Spinal cord (tissue), 10 donors: Measurements from ENCODE around the gene ESRRB. TPM values are rescaled to one million over a fixed set of nuclear protein-coding genes. Genes with fewer than 3 reads are reported as not detected.

Experiments used
- DNase-seq, 6 donors: peaks; one replicate each; pipeline versions ENCODE4 v3.0.0 to v3.0.0-alpha.2; 2013 to 2015; ENCODE audit warnings: low spot score in 6 of 6, low read depth in 4 of 6
- H3K27ac ChIP-seq: one replicate; pipeline ENCODE4 v1.5.1; 2013; ENCODE audit warnings: low read depth, low read length, control low read depth
- H3K27me3 ChIP-seq: one replicate; pipeline ENCODE4 v1.6.1; 2013; ENCODE audit warnings: low read length; ENCODE audit not compliant: control insufficient read depth, insufficient read depth
- H3K36me3 ChIP-seq: one replicate; pipeline ENCODE4 v1.6.1; 2013; ENCODE audit warnings: low read length; ENCODE audit not compliant: control insufficient read depth, insufficient read depth
- H3K4me1 ChIP-seq: one replicate; pipeline ENCODE4 v1.6.1; 2013; ENCODE audit warnings: low read length; ENCODE audit not compliant: control insufficient read depth, insufficient read depth
- H3K4me3 ChIP-seq: one replicate; pipeline ENCODE4 v1.5.1; 2013; ENCODE audit warnings: low read depth, low read length, control low read depth
- H3K9me3 ChIP-seq: one replicate; pipeline ENCODE4 v1.6.1; 2013; ENCODE audit warnings: low read length; ENCODE audit not compliant: control insufficient read depth, insufficient read depth
- WGBS: methylation state at CpG from one replicate; pipeline ENCODE4 v1.1.5; 2013; ENCODE audit warnings: missing lambda C conversion rate; ENCODE audit not compliant: insufficient coverage; 5-methylcytosine and 5-hydroxymethylcytosine counted together
- polyA plus RNA-seq, 2 donors: library from polyadenylated mRNA; unstranded; fragments of 120-200 nt; gene quantifications; one replicate each; pipeline ENCODE4 v1.2.1, GENCODE V29; 2013; ENCODE audit not compliant: insufficient read length in 2 of 2
- total RNA-seq, 2 donors: library from RNA; depleted of rRNA in 1 of 2; stranded (reverse); fragments of 120-200 nt in 1 of 2; fragments of >200 nt in 1 of 2; gene quantifications; one replicate each; pipeline versions ENCODE4 v1.2.3 to v1.2.4, GENCODE V29; 2013 to 2014
- donor health status: healthy.

The ESRRB gene
- total and polyA plus RNA-seq, 4 donors = 0.99 to 5.6 (median 3.5) TPM

GRCh38 chr14:76486251-76486743 lies 110.4 kb downstream of the ESRRB start:
- 44% methylated on average over 3 of the region's 7 CpGs for WGBS

GRCh38 chr14:76488551-76488950 lies 112.6 kb downstream of the ESRRB start:
- no peaks in the 10 kb centered on the region for H3K36me3 ChIP-seq
- no peaks in the 10 kb centered on the region for H3K9me3 ChIP-seq
- H3K4me1 ChIP-seq = peaks cover 8% of the 10 kb centered on the region
- no peak overlapping the region for H3K4me3 ChIP-seq
- H3K27me3 ChIP-seq = no peaks in the 10 kb centered on the region
- no peak for DNase-seq
- H3K27ac ChIP-seq = no peak overlapping the region
- WGBS = 70% methylated on average over 3 of the region's 4 CpGs

More at GRCh38 chr14:76486251-76486743, 110.4 kb downstream of the ESRRB start:
- Histone ChIP-seq H3K27ac (no peak overlapping the region), H3K36me3 (no peaks in the 10 kb centered on the region), H3K4me3 (no peak overlapping the region), H3K9me3 (no peaks in the 10 kb centered on the region), H3K27me3 (no peaks in the 10 kb centered on the region), H3K4me1 (peaks cover 8% of the 10 kb centered on the region)
- DNase-seq = peak in 1 of 6 donors; percentile 82

GRCh38 chr14:76489667-76490066 lies 113.7 kb downstream of the ESRRB start:
- 92% methylated on average over 2 of the region's 3 CpGs for WGBS
- Histone ChIP-seq H3K27ac (no peak overlapping the region), H3K4me3 (no peak overlapping the region), H3K36me3 (no peaks in the 10 kb centered on the region), H3K27me3 (no peaks in the 10 kb centered on the region), H3K4me1 (peaks cover 8% of the 10 kb centered on the region), H3K9me3 (no peaks in the 10 kb centered on the region)
- DNase-seq = no peak

DNA sequence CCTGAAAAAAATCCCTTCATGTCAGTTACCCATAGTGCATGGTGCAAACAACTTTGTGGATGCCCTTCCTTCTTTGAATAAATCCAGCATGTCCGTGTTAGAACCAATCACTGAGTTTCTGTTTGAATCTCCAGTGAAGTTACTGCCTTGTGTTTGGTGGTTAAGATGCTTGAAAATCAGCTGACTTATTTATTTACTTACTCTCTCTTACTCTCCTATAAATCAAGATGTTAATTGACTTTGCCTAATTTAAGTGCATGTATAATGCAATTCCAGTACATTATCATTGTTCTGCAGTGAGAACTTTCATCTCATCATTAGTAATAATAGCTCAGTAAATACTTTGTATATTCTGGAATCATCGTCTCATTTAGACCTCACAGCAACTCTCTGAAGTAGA lies 114.2 kb downstream of the ESRRB start:
- Histone ChIP-seq H3K4me1 (peaks cover 8% of the 10 kb centered on the region), H3K4me3 (no peak overlapping the region), H3K36me3 (no peaks in the 10 kb centered on the region), H3K9me3 (no peaks in the 10 kb centered on the region), H3K27me3 (no peaks in the 10 kb centered on the region), H3K27ac (no peak overlapping the region)
- WGBS = no CpG with 5 or more reads among the region's 2 CpGs
- no peak for DNase-seq

DNA sequence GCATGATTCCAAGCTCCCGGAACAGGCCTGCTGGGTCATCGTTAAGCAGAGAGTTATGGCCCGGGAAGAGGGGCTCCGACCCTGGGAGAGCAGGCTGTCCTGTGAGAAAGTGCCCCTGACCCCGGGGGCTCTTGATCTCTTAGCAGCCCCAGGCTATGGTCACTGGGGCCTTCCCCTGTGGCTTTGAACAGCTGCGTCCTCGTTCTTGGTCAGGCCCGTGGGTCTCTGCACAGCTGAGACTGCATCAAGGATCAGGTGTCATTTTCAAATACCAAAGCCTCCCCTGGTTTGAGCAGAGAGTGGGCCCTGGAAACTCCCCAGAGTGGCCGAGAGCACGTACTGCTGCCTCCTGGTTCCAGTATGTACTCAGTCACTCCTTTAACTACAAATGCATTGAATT lies 114.8 kb downstream of the ESRRB start:
- 50% methylated on average over 10 of the region's 10 CpGs for WGBS
- no peak for DNase-seq
- no peak overlapping the region for H3K27ac ChIP-seq

GRCh38 chr14:76491172-76491930 lies 115.4 kb downstream of the ESRRB start:
- peaks cover 4% of the 10 kb centered on the region for H3K4me1 ChIP-seq
- WGBS = 93% methylated on average over 20 of the region's 22 CpGs
- no peaks in the 10 kb centered on the region for H3K36me3 ChIP-seq
- no peaks in the 10 kb centered on the region for H3K27me3 ChIP-seq
- H3K27ac ChIP-seq = no peak overlapping the region
- H3K9me3 ChIP-seq = no peaks in the 10 kb centered on the region
- no peak for DNase-seq
- H3K4me3 ChIP-seq = no peak overlapping the region

More for the DNA sequence above, 114.8 kb downstream of the ESRRB start:
- Histone ChIP-seq H3K36me3 (no peaks in the 10 kb centered on the region), H3K4me1 (peaks cover 8% of the 10 kb centered on the region), H3K9me3 (no peaks in the 10 kb centered on the region), H3K4me3 (no peak overlapping the region), H3K27me3 (no peaks in the 10 kb centered on the region)

- Histone ChIP-seq H3K4me3 (no peak overlapping the region), H3K4me1 (peaks cover 7% of the 10 kb centered on the region), H3K27me3 (no peaks in the 10 kb centered on the region), H3K27ac (no peak overlapping the region), H3K36me3 (peaks cover 4% of the 10 kb centered on the region), H3K9me3 (no peaks in the 10 kb centered on the region)
- DNase-seq = no peak
- WGBS = 82% methylated on average over 2 of the region's 2 CpGs
Measured at GRCh38 chr14:76495983-76496382, 120.0 kb downstream of the ESRRB start.

GRCh38 chr14:76496595-76496994 lies 120.7 kb downstream of the ESRRB start:
- Histone ChIP-seq H3K4me1 (peaks cover 7% of the 10 kb centered on the region), H3K36me3 (peaks cover 4% of the 10 kb centered on the region), H3K27ac (no peak overlapping the region), H3K4me3 (no peak overlapping the region), H3K27me3 (no peaks in the 10 kb centered on the region), H3K9me3 (no peaks in the 10 kb centered on the region)
- DNase-seq = no peak
- 89% methylated on average over 4 of the region's 6 CpGs for WGBS

DNA sequence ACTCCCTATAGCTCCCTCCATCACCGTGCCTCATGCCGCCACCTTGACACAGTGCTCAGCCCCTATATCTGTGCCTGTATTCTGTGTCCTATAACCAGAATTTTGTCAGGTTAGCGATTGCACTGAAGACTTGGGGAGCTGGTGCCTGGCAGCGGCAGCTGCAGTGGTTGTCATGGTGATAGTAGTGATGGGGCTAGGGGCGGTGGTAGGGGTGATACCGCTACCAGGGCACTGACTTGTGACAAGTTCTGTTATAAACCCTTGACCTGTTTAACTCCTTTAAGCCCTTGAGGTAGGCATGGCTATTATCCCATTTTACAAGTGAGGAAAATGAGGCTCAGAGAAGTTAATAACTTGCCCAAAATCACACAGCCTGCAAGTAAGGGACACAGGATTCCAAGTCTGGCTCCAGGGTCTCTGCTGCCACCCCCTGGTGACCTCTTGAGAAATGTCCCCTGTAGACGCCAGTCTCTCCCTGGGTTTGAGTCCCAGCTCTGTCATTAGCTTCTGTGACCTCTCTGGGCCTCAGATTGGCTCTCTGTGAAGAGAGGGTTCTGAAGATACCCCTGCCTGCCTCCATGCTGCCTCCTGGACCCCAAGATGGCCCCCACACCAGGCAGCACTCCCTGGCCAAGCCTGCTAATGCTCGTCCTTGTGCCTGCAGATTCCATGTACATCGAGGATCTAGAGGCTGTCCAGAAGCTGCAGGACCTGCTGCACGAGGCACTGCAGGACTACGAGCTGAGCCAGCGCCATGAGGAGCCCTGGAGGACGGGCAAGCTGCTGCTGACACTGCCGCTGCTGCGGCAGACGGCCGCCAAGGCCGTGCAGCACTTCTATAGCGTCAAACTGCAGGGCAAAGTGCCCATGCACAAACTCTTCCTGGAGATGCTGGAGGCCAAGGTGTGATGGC lies 121.9 kb downstream of the ESRRB start:
- Histone ChIP-seq H3K27ac (no peak overlapping the region), H3K36me3 (peaks cover 4% of the 10 kb centered on the region), H3K27me3 (no peaks in the 10 kb centered on the region), H3K9me3 (no peaks in the 10 kb centered on the region), H3K4me1 (peaks cover 7% of the 10 kb centered on the region), H3K4me3 (no peak overlapping the region)
- WGBS = 77% methylated on average over 18 of the region's 19 CpGs
- DNase-seq = peak in 1 of 6 donors; percentile 29
